Measurements from ENCODE around the gene TFF1.

TFF1 gene

GRCh38 chr21:42414066-42414465, 47.7 kb upstream of the TFF1 start:
- TF ChIP-seq CTCF (IDR thresholded peaks at IDR 0.05; ENCODE audit: borderline replicate concordance, extremely low read depth, low read length, poor library complexity, severe bottlenecking) (no peak), EZH2 (IDR thresholded peaks at IDR 0.05; ENCODE audit: borderline replicate concordance, low read depth, low read length, severe bottlenecking) (no peak)
- no peak for DNase-seq

GRCh38 chr21:42413500-42413899, 47.2 kb upstream of the TFF1 start:
- Histone ChIP-seq H3K4me2 (ENCODE audit: insufficient read depth, low read length) (no peak overlapping the region), H3K36me3 (ENCODE audit: insufficient read depth, low read length) (peaks cover 95% of the 10 kb centered on the region), H3K27ac (ENCODE audit: low read length) (peak overlapping the region; percentile 1; the same call in 1 of the 2 replicates), H3K9ac (ENCODE audit: low read depth, low read length) (no peak overlapping the region), H4K20me1 (ENCODE audit: insufficient read depth, low read length) (peaks cover 16% of the 10 kb centered on the region; the same call in 1 of the 2 replicates), H2AFZ (ENCODE audit: low read depth, low read length) (no peak overlapping the region), H3K9me3 (ENCODE audit: insufficient read depth, low read length, severe bottlenecking) (no peaks in the 10 kb centered on the region), H3K79me2 (ENCODE audit: insufficient read depth, low read length) (peaks cover 55% of the 10 kb centered on the region), H3K4me3 (ENCODE audit: low read depth in 1 of 2, low read length in 2 of 2) (no peak overlapping the region), H3K4me1 (ENCODE audit: insufficient read depth, low read length) (peaks cover 22% of the 10 kb centered on the region), H3K27me3 (ENCODE audit: insufficient read depth, low read length, poor library complexity) (no peaks in the 10 kb centered on the region)
- no peak for DNase-seq
- no peak for TF ChIP-seq EZH2 (IDR thresholded peaks at IDR 0.05; ENCODE audit: borderline replicate concordance, low read depth, low read length, severe bottlenecking)
- no peak for ATAC-seq (ENCODE audit: insufficient read depth, low read depth)

More at GRCh38 chr21:42414066-42414465, 47.7 kb upstream of the TFF1 start:
- no peak for ATAC-seq (ENCODE audit: insufficient read depth, low read depth)
- peaks cover 14% of the 10 kb centered on the region; the same call in 1 of the 2 replicates for H4K20me1 ChIP-seq (ENCODE audit: insufficient read depth, low read length)
- no peak overlapping the region for H3K4me2 ChIP-seq (ENCODE audit: insufficient read depth, low read length)
- no peak overlapping the region for H2AFZ ChIP-seq (ENCODE audit: low read depth, low read length)
- H3K4me1 ChIP-seq (ENCODE audit: insufficient read depth, low read length) = peaks cover 26% of the 10 kb centered on the region
- no peaks in the 10 kb centered on the region for H3K27me3 ChIP-seq (ENCODE audit: insufficient read depth, low read length, poor library complexity)
- no peak overlapping the region for H3K9ac ChIP-seq (ENCODE audit: low read depth, low read length)
- no peaks in the 10 kb centered on the region for H3K9me3 ChIP-seq (ENCODE audit: insufficient read depth, low read length, severe bottlenecking)
- H3K27ac ChIP-seq (ENCODE audit: low read length) = peak overlapping the region; percentile 61; the same call in 1 of the 2 replicates
- H3K36me3 ChIP-seq (ENCODE audit: insufficient read depth, low read length) = peaks cover 98% of the 10 kb centered on the region
- H3K4me3 ChIP-seq (ENCODE audit: low read depth in 1 of 2, low read length in 2 of 2) = no peak overlapping the region
- peaks cover 51% of the 10 kb centered on the region for H3K79me2 ChIP-seq (ENCODE audit: insufficient read depth, low read length)

GRCh38 chr21:42413093-42413492, 46.8 kb upstream of the TFF1 start:
- DNase-seq (no peak), ATAC-seq (ENCODE audit: insufficient read depth, low read depth) (no peak)
- H3K27me3 ChIP-seq (ENCODE audit: insufficient read depth, low read length, poor library complexity) = no peaks in the 10 kb centered on the region
- peaks cover 59% of the 10 kb centered on the region for H3K79me2 ChIP-seq (ENCODE audit: insufficient read depth, low read length)
- H3K27ac ChIP-seq (ENCODE audit: low read length) = 0 out of 2 replicates have a peak overlapping the region, but pooled peaks have one; percentile 1
- H3K9me3 ChIP-seq (ENCODE audit: insufficient read depth, low read length, severe bottlenecking) = no peaks in the 10 kb centered on the region
- TF ChIP-seq CTCF (IDR thresholded peaks at IDR 0.05; ENCODE audit: borderline replicate concordance, extremely low read depth, low read length, poor library complexity, severe bottlenecking) = no peak
- no peak for TF ChIP-seq EZH2 (IDR thresholded peaks at IDR 0.05; ENCODE audit: borderline replicate concordance, low read depth, low read length, severe bottlenecking)
- no peak overlapping the region for H3K4me2 ChIP-seq (ENCODE audit: insufficient read depth, low read length)
- no peak overlapping the region for H2AFZ ChIP-seq (ENCODE audit: low read depth, low read length)
- no peak overlapping the region for H3K9ac ChIP-seq (ENCODE audit: low read depth, low read length)
- H3K4me3 ChIP-seq (ENCODE audit: low read depth in 1 of 2, low read length in 2 of 2) = no peak overlapping the region
- peaks cover 16% of the 10 kb centered on the region; the same call in 1 of the 2 replicates for H4K20me1 ChIP-seq (ENCODE audit: insufficient read depth, low read length)
- H3K36me3 ChIP-seq (ENCODE audit: insufficient read depth, low read length) = peaks cover 95% of the 10 kb centered on the region
- peaks cover 20% of the 10 kb centered on the region for H3K4me1 ChIP-seq (ENCODE audit: insufficient read depth, low read length)

- Histone ChIP-seq H4K20me1 (ENCODE audit: insufficient read depth, low read length) (peaks cover 16% of the 10 kb centered on the region; the same call in 1 of the 2 replicates), H3K9me3 (ENCODE audit: insufficient read depth, low read length, severe bottlenecking) (no peaks in the 10 kb centered on the region), H2AFZ (ENCODE audit: low read depth, low read length) (no peak overlapping the region), H3K36me3 (ENCODE audit: insufficient read depth, low read length) (peaks cover 97% of the 10 kb centered on the region), H3K27me3 (ENCODE audit: insufficient read depth, low read length, poor library complexity) (no peaks in the 10 kb centered on the region), H3K4me3 (ENCODE audit: low read depth in 1 of 2, low read length in 2 of 2) (no peak overlapping the region), H3K4me2 (ENCODE audit: insufficient read depth, low read length) (no peak overlapping the region), H3K27ac (ENCODE audit: low read length) (peak overlapping the region; percentile 34; the same call in 1 of the 2 replicates), H3K9ac (ENCODE audit: low read depth, low read length) (no peak overlapping the region), H3K79me2 (ENCODE audit: insufficient read depth, low read length) (peaks cover 64% of the 10 kb centered on the region), H3K4me1 (ENCODE audit: insufficient read depth, low read length) (peaks cover 23% of the 10 kb centered on the region)
- no peak for ATAC-seq (ENCODE audit: insufficient read depth, low read depth)
- no peak for TF ChIP-seq CTCF (IDR thresholded peaks at IDR 0.05; ENCODE audit: borderline replicate concordance, extremely low read depth, low read length, poor library complexity, severe bottlenecking)
- DNase-seq = no peak
Observed at GRCh38 chr21:42412636-42412933, 46.2 kb upstream of the TFF1 start.
